HG02981 (cell line): ENCODE data around the gene SH3PXD2B.

Source experiments
- ATAC-seq: cut with Tn5 transposase; IDR thresholded peaks from one replicate; pipeline ENCODE4 v1.9.1; 2021; ENCODE audit warnings: mild to moderate bottlenecking, moderate library complexity; ENCODE audit not compliant: unreplicated experiment

The SH3PXD2B gene

DNA sequence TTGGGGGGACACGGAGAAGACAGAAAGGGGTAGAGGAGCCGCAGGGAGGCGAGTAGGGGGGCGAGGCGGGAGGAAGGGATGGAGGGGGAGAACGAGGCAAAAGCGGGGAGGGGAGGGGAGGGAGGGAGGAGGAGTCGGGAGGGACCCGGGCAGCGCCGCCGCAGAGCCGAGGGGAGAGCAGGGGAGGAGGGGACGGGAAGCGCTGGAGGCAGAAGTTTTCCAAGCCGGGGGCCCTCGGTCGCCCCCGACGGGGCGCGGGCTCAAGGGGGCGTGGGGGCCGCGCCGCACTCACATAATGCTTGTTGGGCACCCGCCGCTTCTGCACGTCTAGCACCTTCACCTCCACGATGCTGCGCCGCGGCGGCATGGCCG is 353 bp downstream of the SH3PXD2B start:
- no peak for ATAC-seq

DNA sequence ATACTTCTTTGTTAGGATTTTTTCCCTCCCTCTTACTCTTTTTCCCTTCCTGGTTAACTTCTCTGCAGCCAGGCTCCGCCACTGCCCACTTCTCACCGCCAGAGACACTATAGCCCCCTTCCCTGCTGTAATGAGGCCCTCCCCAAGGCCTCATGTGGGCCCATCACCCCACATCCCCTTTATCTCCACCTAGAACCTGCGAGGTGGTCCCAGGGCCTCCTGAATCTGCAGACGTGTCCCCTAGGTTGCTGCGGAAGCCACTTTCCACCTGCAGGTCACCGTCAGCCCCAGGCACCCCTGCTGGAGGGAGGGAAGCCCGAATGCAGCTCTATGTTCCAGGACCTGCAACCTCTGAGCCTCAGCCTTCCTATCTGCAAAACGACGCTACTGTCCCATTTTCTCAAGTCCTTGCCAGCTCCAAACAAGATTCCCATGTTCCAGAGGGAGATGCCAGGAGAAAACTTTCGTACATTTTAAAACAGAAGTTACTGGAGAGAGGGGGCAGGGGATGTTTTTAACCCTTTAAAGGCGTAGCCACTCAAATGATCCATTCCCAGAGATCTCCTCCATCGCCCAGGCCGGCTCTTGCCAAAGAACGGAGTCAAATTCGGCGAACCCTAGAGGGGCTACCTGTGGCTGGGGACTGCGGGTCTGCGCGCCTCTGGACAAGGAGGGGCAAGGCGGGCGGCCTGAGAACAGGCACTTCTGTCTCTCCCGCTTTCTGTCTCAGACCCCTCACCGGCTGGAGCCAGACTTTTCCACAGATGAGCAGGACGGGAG is 929 bp downstream of the SH3PXD2B start:
- ATAC-seq, result no peak

DNA sequence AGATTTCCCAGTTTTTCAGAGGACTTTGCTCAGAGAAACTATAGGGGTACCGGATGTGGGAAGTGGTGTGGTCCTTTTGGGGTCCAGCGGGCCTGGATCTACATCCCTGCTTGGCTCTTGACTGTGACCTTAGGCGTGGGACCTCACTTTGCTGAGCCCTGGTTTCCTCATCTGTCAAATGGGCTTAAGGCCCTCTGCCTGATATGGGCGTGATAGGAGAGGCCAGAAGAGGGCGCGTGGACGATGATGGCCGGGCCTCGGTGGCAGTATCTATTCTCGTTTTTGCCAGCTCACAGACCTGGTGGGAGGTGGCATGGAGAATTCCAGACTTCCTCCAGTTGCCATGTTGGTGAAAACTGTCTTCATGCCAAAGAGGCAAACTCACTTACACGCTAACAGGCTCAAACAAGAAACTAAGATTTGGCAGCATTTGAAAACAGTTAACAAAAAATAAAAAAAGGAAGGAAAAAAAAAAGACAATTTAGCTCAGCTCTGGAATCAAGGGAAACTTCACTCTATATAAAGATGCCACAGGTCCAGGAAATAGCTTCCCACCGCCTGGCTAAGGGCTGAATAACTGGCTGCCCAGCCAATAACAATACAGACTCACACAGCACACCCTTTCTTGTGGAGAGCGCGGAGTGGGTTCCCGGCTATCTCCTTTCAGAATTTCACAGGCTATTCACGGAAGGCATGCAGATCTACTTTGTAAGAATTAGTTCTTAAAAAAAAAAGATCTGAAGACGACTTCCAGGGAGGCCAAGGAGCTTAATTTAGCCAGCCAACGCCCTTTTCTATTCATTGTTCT is 1.7 kb downstream of the SH3PXD2B start:
- ATAC-seq, result no peak

DNA sequence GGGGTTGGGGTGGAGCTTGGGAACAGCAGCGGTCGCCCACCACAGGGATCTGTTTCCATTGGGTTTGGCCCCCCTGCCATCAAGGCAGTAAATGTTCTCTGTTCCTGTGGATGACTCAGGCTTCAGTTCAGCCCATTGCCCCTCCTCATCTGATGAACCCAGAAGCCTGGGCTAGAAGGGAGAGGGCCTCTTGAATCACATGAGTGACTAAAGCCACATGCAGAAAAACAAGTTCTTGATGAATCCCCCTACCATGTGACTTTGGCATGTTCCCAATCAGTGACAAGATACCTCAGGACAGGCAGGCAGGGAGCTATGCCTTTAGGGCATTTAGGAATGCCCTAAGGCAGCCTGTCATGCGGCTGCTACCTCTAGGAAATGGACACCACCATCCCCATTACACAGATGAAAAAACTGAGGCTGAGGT is 2.5 kb downstream of the SH3PXD2B start:
- ATAC-seq, result no peak

DNA sequence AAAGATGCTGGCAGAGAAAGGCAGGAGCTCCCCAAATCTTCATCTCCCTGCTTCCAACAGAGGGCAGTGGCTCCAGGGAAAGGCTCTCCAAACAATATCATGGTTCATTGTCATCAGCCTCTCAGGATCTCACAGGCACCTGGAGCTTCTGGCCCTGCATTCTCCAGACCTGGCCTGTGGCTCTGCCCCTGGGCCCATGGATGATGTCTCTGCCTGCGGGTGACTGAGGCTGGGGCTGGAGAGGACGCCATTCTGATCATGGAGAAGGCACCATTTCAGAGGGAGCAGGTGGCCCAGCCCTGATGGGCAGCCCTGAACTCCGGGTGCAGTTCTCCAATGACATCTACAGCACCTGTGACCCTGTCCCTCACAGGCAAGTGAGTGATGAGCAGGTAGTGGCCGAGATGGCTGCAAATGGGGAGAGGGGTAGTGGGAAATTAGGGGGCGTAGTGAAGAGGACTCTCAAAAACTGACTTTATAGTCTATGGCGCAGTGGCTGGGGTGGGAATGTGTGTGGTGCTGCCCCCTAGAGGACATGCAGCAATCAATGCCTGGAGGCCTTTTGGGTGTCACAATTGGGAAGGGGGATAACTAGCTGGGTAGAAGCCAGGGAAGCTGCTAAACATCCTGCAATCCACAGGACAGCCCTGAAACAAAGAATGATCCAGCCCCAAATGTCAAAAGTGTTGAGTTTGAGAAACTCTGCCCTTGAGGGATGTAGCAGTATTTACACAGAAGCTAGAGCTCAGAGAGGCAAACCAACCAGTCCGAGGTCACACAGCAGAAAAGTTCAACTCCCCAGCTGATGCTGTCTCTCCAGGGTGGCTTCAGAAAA is 3.2 kb downstream of the SH3PXD2B start:
- no peak for ATAC-seq

DNA sequence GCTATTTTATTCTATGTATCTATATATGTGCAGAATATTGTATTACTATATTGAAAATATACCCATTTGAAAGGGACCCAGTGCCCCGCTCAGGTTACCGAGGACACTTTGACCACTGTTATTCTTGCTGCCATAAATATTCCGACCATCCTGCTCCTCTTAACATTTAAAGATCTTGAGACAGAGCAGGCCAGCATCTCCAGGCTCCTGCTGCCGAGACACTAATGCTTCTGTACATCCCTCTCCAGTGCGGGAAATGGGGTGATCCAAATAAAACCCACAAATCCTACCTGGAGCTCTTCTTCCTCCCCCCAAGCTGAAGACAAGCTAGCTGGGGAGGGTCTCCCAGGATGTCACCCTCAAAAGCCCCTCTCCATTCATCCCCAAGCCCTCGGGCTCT is 3.9 kb downstream of the SH3PXD2B start:
- no peak for ATAC-seq

DNA sequence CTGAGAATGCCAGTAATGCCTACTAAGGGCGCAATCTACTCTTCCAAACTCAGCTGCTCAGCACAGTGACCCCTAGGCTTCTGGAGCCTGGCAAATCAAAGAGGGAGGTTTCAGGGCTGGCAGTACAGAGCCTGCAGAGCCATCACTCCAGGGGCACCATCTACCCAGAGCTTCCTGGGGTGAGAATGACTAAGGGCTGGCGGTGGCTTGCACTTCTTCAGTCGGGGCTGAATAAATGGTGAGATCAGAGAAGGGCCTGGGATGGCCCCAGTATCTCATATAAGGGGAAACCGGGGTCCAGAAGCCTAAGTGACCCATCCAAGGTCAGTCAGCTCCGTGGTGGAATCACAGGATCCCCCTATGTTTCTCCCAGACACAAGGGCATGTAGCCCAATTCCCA is 5.3 kb downstream of the SH3PXD2B start:
- no peak for ATAC-seq

DNA sequence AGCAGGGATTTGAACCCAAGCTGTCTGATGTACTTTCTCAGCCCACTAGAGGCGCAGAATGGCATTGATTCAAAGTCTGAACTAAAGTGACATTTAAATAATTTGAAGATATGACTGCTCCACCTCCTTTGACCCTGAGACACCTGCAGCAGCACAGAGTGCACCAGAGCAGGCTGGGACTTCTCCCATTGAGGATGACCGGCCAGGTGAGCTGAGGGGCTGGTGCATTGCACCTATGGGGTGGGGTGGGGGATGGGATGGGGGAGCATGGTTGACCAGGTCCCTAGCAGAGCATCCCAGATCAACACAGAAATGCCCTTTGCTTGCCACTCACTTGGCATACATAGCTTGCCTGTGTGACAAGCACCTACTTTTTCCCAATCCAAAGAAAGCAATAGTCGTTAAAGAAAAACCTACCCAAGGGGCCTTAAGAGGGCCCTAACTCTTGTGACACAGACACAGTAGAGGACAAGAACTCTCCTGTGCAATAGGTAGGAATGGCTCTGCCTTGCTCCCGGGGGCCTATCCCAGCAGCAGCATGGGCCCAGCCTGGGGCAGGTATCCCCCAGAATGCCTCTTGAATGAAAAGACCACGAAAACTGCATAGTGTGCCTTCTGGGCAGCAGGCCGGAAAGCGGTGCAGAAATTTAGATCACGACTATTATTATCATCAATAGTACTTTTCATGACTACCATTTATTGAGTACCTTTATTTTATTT is 6.5 kb downstream of the SH3PXD2B start:
- ATAC-seq, result no peak

DNA sequence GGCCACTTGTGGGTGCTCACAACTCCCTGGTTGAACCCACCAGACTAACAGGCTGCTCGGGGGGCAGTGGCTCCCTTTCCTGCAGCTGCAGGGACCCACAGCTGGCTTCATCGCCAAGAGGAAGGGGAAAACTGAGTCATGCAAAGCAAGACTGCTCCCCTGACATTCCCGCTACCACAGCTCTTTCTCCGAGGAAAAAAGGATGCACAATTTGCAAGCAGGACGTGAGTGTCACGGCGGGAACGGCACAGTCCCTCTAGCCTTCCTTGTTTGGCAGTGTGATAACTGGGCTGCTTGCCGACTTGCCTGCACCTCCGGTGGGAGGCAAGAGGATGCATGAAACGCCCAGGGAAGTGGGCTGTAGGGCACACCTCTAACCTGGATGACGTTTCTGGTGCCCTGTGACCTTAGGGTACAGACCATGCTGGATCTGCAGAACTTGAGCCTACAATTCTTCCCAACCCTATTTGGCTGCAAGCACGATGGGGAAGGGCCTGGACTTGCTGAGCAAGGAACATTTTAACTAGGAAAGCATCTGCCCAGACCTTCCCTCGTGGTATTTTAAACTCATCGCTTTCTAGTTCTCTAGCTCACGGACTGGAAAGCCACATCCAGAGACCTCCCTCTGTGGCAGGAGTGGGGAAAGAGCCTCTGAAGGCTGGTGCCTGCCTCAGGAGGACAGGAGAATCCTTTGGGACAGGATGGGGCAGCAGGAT is 7.8 kb downstream of the SH3PXD2B start:
- ATAC-seq, result no peak

DNA sequence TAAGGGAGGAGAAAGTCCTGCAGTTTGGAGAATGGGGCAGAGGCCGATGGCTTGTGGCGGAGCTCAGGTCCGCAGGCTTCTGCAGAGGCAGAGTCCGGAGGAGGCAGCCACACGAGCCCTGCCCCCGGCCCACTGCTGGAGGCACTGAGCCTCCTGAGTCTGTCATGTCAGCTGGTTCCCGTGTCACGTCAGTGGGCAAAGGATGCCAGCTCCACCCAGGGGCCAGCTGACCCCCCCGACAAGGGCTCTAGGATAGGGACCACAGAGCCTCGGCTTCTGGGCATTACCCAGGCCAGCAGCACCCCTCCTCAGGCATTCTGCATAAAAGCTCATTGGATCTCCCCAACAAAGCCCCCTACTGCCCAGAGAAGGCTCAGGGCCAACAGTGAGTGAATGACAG is 8.5 kb downstream of the SH3PXD2B start:
- no peak for ATAC-seq

DNA sequence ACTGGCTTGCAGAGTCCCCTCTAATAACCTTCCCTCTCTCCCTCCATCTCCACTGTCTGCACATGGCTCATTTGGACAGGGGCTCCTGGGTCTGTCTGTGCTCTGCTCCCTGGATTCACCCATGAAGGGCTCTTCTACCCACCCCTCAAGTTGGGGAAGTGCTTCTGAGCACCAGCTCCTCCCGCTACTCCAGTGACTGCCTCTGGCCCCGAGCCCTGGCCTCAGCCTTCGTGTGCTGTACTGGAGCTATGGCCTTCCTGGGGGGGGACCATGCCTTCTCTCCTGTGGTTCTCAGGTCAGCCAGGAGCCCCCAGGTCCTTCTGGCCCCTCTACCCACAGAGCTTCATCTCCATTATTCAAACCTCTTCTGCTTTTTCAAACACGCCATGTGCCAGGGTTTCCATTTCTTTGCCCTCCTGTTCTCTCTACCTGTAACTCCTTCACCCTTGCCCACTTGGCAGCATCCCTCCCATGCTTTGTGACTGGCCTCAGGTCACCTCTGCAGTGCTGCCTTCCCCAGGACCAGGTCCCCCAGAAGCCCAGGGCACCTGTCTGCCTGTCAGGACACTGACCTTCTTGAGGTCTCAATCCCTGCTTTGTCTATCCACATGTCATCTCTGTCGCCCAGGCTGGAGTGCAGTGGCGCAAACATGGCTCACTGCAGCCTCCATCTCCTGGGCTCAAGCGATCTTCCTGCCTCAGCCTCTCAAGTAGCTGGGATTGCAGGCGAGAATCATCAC is 9.5 kb downstream of the SH3PXD2B start:
- ATAC-seq, result no peak

DNA sequence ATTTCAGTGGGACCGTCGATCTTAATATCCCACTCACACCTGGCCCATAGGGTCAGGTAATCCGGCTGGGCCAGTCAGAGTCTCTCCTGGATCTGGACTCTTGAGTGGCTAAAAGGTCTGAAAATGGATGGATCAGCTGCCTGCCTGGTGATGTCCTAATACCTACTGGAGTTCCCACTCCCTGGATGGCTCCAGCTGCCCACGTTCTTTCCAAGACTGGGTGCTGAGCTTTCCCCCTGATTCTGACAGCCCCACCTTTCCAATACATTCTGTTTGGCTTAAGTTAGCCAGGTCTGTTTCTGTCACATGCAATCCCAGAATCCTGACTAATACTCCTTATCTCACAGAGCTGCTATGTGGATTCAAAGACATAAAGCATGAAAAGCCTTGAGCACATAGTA is 10.2 kb downstream of the SH3PXD2B start:
- no peak for ATAC-seq

DNA sequence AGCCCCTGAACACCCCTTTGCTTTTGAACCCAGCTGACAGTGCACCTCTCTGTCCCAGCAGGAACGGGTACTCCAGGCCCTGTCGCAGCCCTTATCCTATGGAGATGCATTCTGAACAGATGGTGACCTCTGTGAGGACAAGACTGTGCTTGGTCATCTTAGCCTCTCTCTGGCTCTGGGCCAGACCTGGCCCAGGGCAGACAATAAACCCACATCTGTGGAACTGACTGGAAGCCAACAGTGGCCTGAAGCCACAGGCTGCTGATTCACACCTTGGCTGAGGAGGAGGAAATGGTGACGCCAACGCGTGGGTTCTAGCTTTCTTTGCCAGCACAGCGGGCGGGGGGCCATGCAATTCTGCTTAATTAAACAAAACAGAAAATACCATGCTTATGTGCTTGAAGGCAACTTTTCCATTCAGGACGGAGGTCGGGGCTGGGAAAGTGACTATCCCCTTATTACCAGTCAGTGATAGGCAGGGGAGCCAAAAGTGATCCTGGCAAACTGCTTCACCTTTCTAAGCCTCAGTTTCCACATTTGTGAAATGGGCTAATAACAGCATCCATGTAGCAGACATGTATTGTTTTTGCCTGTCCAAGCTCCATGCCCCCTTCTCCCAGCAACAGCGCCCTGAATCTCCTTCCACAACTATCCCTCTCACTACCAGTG is 10.8 kb downstream of the SH3PXD2B start:
- no peak for ATAC-seq

DNA sequence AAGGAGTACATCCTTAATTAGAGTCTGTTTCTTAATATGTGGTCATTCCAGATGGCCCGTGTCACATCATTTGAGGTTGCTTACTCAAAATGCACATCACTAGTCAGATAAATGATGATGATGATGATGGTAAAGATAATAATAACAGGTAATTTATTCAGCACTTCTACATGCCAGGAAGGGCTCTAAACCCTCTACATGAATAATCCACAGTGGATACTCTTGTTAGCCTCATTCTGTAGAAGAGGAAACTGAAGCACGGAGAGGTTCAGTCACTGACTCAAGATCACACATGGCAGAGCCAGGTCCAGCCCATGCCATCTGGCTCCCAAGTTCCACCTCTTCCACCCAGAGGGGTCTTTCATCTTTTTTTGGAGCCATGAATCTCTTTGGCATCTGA is 11.7 kb downstream of the SH3PXD2B start:
- ATAC-seq, result no peak

DNA sequence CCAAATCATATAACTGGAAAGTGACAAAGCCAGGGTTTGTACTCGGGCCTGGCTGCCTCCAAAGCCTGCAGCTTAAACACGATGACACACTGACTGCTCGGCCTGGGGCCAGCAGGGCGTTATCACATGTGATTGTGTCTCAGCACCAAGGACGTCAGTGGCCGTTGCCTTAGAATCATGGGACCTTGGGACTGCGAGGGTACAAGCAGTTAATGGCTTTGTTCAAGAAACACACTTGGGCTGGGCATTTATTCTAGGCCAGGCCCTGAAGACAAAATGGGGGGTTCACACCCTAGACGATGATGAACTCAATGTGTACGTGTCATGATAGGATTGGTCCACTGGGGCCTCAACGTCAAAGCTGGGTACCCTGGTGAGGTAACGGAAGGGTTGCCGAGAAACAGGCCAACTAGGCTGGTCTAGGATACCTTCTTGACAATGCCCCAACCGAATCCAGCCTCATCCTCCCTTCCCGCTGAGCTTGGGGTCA is 13.0 kb downstream of the SH3PXD2B start:
- ATAC-seq, result no peak

DNA sequence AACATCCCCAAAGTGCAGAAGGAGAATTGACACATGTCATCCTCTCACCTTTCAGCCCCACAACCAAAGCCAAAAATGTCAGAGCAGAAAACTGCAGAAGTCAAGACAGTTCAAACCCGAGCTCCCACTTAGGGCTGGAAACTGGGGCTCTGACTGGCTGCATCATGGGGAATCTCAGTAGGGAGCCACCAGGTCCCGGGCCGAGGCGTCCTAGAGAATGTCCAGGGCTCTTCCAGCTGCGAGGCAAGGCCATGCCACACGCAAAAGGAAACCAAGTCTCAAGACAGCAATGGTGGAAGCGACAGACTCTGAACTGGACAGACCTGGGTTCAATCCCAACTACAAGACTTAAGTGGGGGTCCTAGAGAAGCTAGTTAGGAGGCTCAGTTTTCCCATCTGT is 13.8 kb downstream of the SH3PXD2B start:
- ATAC-seq, result no peak

DNA sequence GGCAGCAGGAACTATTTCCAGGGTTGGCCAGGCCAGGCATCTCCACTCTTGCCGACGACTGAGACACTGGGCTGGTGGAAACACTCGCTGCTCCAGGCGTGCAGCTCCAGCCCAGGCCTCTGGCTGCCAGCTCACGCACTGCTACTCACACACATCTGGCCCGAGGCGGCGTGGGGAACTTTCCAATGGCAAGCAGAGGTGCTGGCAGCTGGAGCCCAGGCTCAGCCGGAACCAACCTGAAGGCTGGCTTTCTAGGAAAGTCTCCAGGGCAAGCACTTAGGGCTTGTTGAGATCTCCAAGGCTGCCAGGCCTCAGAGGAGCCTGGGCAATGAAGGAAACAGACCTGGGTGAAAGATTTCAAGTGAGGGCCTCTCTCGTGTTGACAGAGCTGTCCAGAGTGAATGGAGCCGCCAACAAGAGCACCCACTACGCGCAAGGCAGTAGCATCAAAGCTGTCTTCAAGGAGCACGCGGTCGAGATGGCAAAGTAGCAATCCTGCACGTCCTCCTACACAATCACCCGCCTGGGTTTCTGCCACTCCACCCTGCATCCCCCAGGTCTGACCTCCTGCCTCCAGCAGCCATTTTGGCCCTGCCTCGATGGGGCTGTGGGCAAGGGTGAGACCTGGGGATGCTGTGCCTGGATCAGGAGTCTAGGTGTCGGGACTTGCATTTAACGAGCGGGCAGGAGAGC is 14.4 kb downstream of the SH3PXD2B start:
- no peak for ATAC-seq

DNA sequence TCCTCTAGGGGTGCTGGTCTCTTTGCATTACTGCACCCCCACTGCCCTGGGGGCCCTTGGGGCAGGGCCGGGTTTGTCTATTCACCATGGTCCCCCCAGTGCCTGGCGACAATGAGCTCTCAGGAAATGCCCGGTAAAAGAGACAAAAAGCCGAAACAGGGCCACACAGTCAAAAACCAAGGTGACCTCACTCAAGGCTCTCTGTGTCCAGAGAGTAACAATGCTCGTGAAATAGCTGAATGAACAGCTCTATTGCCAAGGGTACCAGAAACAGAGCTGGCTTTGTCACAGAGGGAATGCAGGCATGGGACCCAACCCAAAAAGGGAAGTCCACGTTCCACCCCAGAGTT is 16.0 kb downstream of the SH3PXD2B start:
- no peak for ATAC-seq
